HepG2 (cell line): Measurements from ENCODE around the gene IQUB. TPM values are rescaled to one million over a fixed set of nuclear protein-coding genes. Genes with fewer than 3 reads are reported as not detected.

ENCODE experiments used
- ATAC-seq: fragments of 200-7000 bp; cut with Tn5 transposase; 3 replicates; pipeline ENCODE4 v1.9.1; 2020; ENCODE audit warnings: mild to moderate bottlenecking, moderate library complexity
- BruUV-seq: library from RNA; stranded (reverse); fragments of 400-500 nt; replicated peaks from 2 replicates; lab custom pipeline; 2021; lab: Mats Ljungman, UMichigan
- CTCF ChIA-PET: fragments of 300-600 bp; formaldehyde crosslinking; extraction: SDS; loops from one replicate; lab custom pipeline; 2021; ENCODE audit warnings: low total read pairs, inconsistent platforms, low intra/inter-chr PET ratio; lab: Yijun Ruan, JAX
- POLR2A ChIA-PET: fragments of 350-600 bp; sonication (Branson Sonifier 250); formaldehyde crosslinking; loops from one replicate; lab custom pipeline; 2020; ENCODE audit warnings: antibody characterized with exemption, inconsistent platforms; lab: Yijun Ruan, JAX
- DNase-seq: peaks from one replicate; pipeline ENCODE4 v3.0.0-alpha.2; 2015; ENCODE audit warnings: low spot score
- FAIRE-seq: peaks from 3 replicates; lab custom pipeline; 2011; peaks lifted over from hg19 to GRCh38; lab: Jason Lieb, UNC
- H2AFZ ChIP-seq: one replicate; pipeline ENCODE4 v1.6.1; 2011; ENCODE audit warnings: low read length, inconsistent platforms
- H3K27ac ChIP-seq: fragments of 300-600 bp; 3 replicates; pipeline ENCODE4 v1.8.0; 2011; ENCODE audit warnings: mixed run types, mild to moderate bottlenecking, mixed read lengths, low read length, inconsistent platforms; ENCODE audit not compliant: insufficient read depth; ENCODE audit errors: extremely low read length
- H3K27me3 ChIP-seq, 2 experiments: fragments of 200-600 bp in 1 of 2; 2 replicates in 1 of 2; 3 replicates in 1 of 2; pipeline versions ENCODE4 v1.6.0 to v1.8.0; 2011; ENCODE audit warnings: low read length in 2 of 2, mild to moderate bottlenecking in 2 of 2, moderate library complexity in 2 of 2, inconsistent platforms in 1 of 2; ENCODE audit not compliant: insufficient read depth in 2 of 2, control insufficient read depth in 1 of 2
- H3K36me3 ChIP-seq, 2 experiments: fragments of 200-600 bp in 1 of 2; replicated peaks in 1 of 2; 2 replicates in 1 of 2; 3 replicates in 1 of 2; pipeline versions ENCODE4 v1.5.1 to v1.8.0; 2011; ENCODE audit warnings: low read length in 2 of 2, inconsistent platforms in 1 of 2; ENCODE audit not compliant: insufficient read depth in 2 of 2, control insufficient read depth in 1 of 2
- H3K4me1 ChIP-seq: 2 replicates; pipeline ENCODE4 v1.5.1; 2012; ENCODE audit warnings: low read length, inconsistent platforms; ENCODE audit not compliant: insufficient read depth
- H3K4me2 ChIP-seq: 2 replicates; pipeline ENCODE4 v1.6.0; 2011; ENCODE audit warnings: low read depth, low read length, inconsistent platforms
- H3K4me3 ChIP-seq, 3 experiments: fragments of 200-600 bp in 1 of 3; sonication (generic), shearing (Covaris generic) in 1 of 3; replicated peaks in 1 of 3; 2 replicates each; pipeline ENCODE4 v1.5.1; 2011 to 2016; ENCODE audit warnings: low read length in 3 of 3, inconsistent platforms in 2 of 3, low read depth in 2 of 3, mild to moderate bottlenecking in 2 of 3, control low read depth in 1 of 3, mixed read lengths in 1 of 3; ENCODE audit not compliant: insufficient read depth in 1 of 3
- H3K79me2 ChIP-seq: one replicate; pipeline ENCODE4 v1.6.1; 2011; ENCODE audit warnings: low read length, inconsistent platforms; ENCODE audit not compliant: insufficient read depth
- H3K9ac ChIP-seq: 2 replicates; pipeline ENCODE4 v1.6.0; 2011; ENCODE audit warnings: mild to moderate bottlenecking, low read depth, low read length, inconsistent platforms; ENCODE audit not compliant: insufficient read depth
- H3K9me3 ChIP-seq: 2 replicates; pipeline ENCODE4 v1.5.1; 2012; ENCODE audit warnings: mild to moderate bottlenecking, low read length
- H4K20me1 ChIP-seq: 2 replicates; pipeline ENCODE4 v1.6.0; 2011; ENCODE audit warnings: inconsistent platforms, mild to moderate bottlenecking, low read length, moderate library complexity; ENCODE audit not compliant: insufficient read depth
- ATF7 ChIP-seq, 2 experiments: fragments of 450-650 bp in 1 of 2; sonication (generic) in 1 of 2; formaldehyde crosslinking in 1 of 2; IDR thresholded peaks; 2 replicates each; pipeline versions ENCODE4 v1.4.0 to v1.6.1; 2016 to 2020; ENCODE audit warnings: antibody characterized with exemption in 1 of 2, mild to moderate bottlenecking in 1 of 2, missing genetic modification reagents in 1 of 2
- CCAR2 ChIP-seq: fragments of 200-400 bp; formaldehyde crosslinking; optimal IDR thresholded peaks from 2 replicates; pipeline ENCODE3; 2018; ENCODE audit warnings: low read depth, mild to moderate bottlenecking, low read length, moderate library complexity
- CCDC6 ChIP-seq: sonication (generic); formaldehyde crosslinking; IDR thresholded peaks from 2 replicates; pipeline ENCODE4 v1.8.1; 2022; ENCODE audit warnings: mild to moderate bottlenecking, missing genetic modification reagents, moderate library complexity
- GRHL1 ChIP-seq: sonication (generic); formaldehyde crosslinking; conservative IDR thresholded peaks from 2 replicates; pipeline ENCODE4 v1.8.0; 2022; ENCODE audit warnings: missing genetic modification reagents
- HMG20A ChIP-seq: IDR thresholded peaks from 2 replicates; pipeline ENCODE4 v1.6.1; 2016; ENCODE audit warnings: borderline replicate concordance
- IKZF4 ChIP-seq: sonication (generic); formaldehyde crosslinking; IDR thresholded peaks from 2 replicates; pipeline ENCODE4 v1.5.1; 2020; ENCODE audit warnings: borderline replicate concordance, mild to moderate bottlenecking, low read depth, missing genetic modification reagents; ENCODE audit errors: not compliant biosample characterization
- MTA1 ChIP-seq: sonication (generic); formaldehyde crosslinking; IDR thresholded peaks from 2 replicates; pipeline ENCODE4 v1.4.0; 2020; ENCODE audit warnings: missing genetic modification reagents, mild to moderate bottlenecking, borderline replicate concordance
- POLR2A ChIP-seq, 2 experiments: IDR thresholded peaks; 2 replicates each; pipeline ENCODE4 v1.6.1; 2011; ENCODE audit warnings: low read depth in 2 of 2, low read length in 2 of 2, mild to moderate bottlenecking in 1 of 2, moderate library complexity in 1 of 2; ENCODE audit not compliant: insufficient read depth in 1 of 2
- PTBP1 ChIP-seq: fragments of 200-400 bp; formaldehyde crosslinking; IDR thresholded peaks from 2 replicates; pipeline ENCODE4 v1.6.1; 2018; ENCODE audit warnings: low read length, low read depth; ENCODE audit not compliant: poor library complexity, severe bottlenecking
- RFX1 ChIP-seq: fragments of 450-650 bp; IDR thresholded peaks from 2 replicates; pipeline ENCODE4 v1.6.1; 2017
- TIGD3 ChIP-seq: sonication (generic); formaldehyde crosslinking; IDR thresholded peaks from 2 replicates; pipeline ENCODE4 v1.5.1; 2020; ENCODE audit warnings: mild to moderate bottlenecking, missing genetic modification reagents, borderline replicate concordance
- ZNF343 ChIP-seq: sonication (generic); formaldehyde crosslinking; IDR thresholded peaks from 2 replicates; pipeline ENCODE4 v1.4.0; 2020; ENCODE audit warnings: mild to moderate bottlenecking, missing genetic modification reagents
- ZNF460 ChIP-seq: sonication (generic); formaldehyde crosslinking; IDR thresholded peaks from 2 replicates; pipeline ENCODE4 v1.5.1; 2020; ENCODE audit warnings: missing genetic modification reagents, mild to moderate bottlenecking, borderline replicate concordance
- ZNF557 ChIP-seq: sonication (generic); formaldehyde crosslinking; IDR thresholded peaks from 2 replicates; pipeline ENCODE4 v1.4.0; 2020; ENCODE audit warnings: missing genetic modification reagents
- ZNF605 ChIP-seq: sonication (generic); formaldehyde crosslinking; IDR thresholded peaks from 2 replicates; pipeline ENCODE4 v1.8.0; 2022; ENCODE audit warnings: mild to moderate bottlenecking, missing genetic modification reagents
- ZNF678 ChIP-seq: sonication (generic); formaldehyde crosslinking; IDR thresholded peaks from 2 replicates; pipeline ENCODE4 v1.4.0; 2020; ENCODE audit warnings: mild to moderate bottlenecking, missing genetic modification reagents
- in situ Hi-C: cut with HindIII; loops from 2 replicates; pipeline ENCODE4 v1.10.0; 2017; ENCODE audit warnings: low pct_unique_long_range_greater_than_20kb; ENCODE audit not compliant: extremely low pct_ligation_motif_present
- intact Hi-C: fragments of 100-400 bp; cut with micrococcal nuclease; formaldehyde crosslinking; loops from one replicate; pipeline ENCODE4 v1.10.0; 2022; ENCODE audit not compliant: unreplicated experiment
- polyA plus RNA-seq, 8 experiments: library from polyadenylated mRNA; depleted of rRNA in 3 of 8; stranded (reverse) in 7 of 8; unstranded in 1 of 8; fragments of >200 nt; fragmentation: Illumina TruSeq in 4 of 8; extraction: Trizol in 4 of 8; gene quantifications; 2 replicates each; pipeline versions ENCODE4 v1.2.1 to v1.2.3, GENCODE V29; 2011 to 2016; ENCODE audit warnings: low read depth in 4 of 8, missing spikeins in 1 of 8, mixed read lengths in 1 of 8; ENCODE audit not compliant: insufficient read depth in 1 of 8
- total RNA-seq, 5 experiments: library from RNA; depleted of rRNA; stranded (reverse); fragments of >200 nt; fragmentation: Illumina TruSeq; extraction: Trizol; gene quantifications; 2 replicates each; pipeline ENCODE4 v1.2.3, GENCODE V29; 2016; ENCODE audit warnings: low read depth in 1 of 5

Gene IQUB
- total and polyA plus RNA-seq, 2 of the 13 experiments (the other 11 are each of a cell fraction or from before 2014, with no cell fraction given) = 0.07 TPM; not detected in 1

- Histone ChIP-seq H3K27me3 (no peaks in the 10 kb centered on the region), H3K36me3 (no peaks in the 10 kb centered on the region), H3K27ac (no peak overlapping the region), H3K79me2 (no peaks in the 10 kb centered on the region), H3K4me2 (no peak overlapping the region), H4K20me1 (no peaks in the 10 kb centered on the region), H3K4me1 (no peaks in the 10 kb centered on the region), H3K9me3 (no peaks in the 10 kb centered on the region), H3K9ac (no peak overlapping the region), H2AFZ (no peak overlapping the region)
- ChIA-PET POLR2A (no interaction called here), CTCF (no interaction called here)
- DNase-seq (no peak), ATAC-seq (no peak), FAIRE-seq (no peak)
- no TSS peak for BruUV-seq
- in situ Hi-C loops = no loop called here
- intact Hi-C loops = no loop called here
- TF ChIP-seq PTBP1 (no peak), ATF7 (IDR thresholded peaks at IDR 0.05) (no peak), ATF7 (CRISPR knock-in tag; IDR thresholded peaks at IDR 0.05) (no peak), ZNF460 (CRISPR knock-in tag) (no peak), TIGD3 (CRISPR knock-in tag) (no peak), IKZF4 (CRISPR knock-in tag) (no peak), GRHL1 (no peak), RFX1 (no peak), HMG20A (CRISPR knock-in tag) (no peak), CCDC6 (CRISPR knock-in tag) (no peak), ZNF678 (CRISPR knock-in tag) (no peak), CCAR2 (no peak), ZNF343 (CRISPR knock-in tag) (no peak), MTA1 (CRISPR knock-in tag) (no peak), POLR2A (IDR thresholded peaks at IDR 0.05; ENCODE audit: insufficient read depth in 1 of 2, low read depth in 2 of 2, low read length in 2 of 2) (no peak), ZNF557 (CRISPR knock-in tag) (no peak), ZNF605 (CRISPR knock-in tag) (no peak)
- TF ChIP-seq, all 625 proteins: peak for 0
- no peak overlapping the region for H3K4me3 ChIP-seq
Measured at GRCh38 chr7:123424463-123424862, 109.9 kb downstream of the IQUB start.
